Measurements from ENCODE around the gene RBBP4. TPM values are rescaled to one million over a fixed set of nuclear protein-coding genes. Genes with fewer than 3 reads are reported as not detected.
"Not testable (repeated sequence)": the region's sequence is repeated elsewhere in the genome, so short reads cannot be mapped to it uniquely, and the experiment has no call there.

RBBP4 gene
- total RNA-seq, result 89.7 TPM
- long read RNA-seq, full-length matches to known transcripts, result 171 of 186 reads
- long read RNA-seq, partial matches to known transcripts, result 6 of 186 reads
- long read RNA-seq, other reads (novel, unspliced or antisense), result 9 of 186 reads

- intact Hi-C loops (cut with DNase I), result no loop called here
- DNase-seq, result peak; percentile 99
- ATAC-seq (ENCODE audit: poor library complexity), result peak; percentile 96
These were observed at the start of gene RBBP4 for GRCh38 chr1:32650752-32651460. RBBP4 (plus strand) TSS chr1:32651208; CDS start chr1:32651307, 99 bp downstream.

- ATAC-seq (ENCODE audit: poor library complexity), result no peak
- intact Hi-C loops (cut with DNase I), result no loop called here
- DNase-seq, result no peak
These were observed 45.1 kb upstream of the RBBP4 start for GRCh38 chr1:32605711-32606424.

- ATAC-seq (ENCODE audit: poor library complexity), result no peak
- DNase-seq, result no peak
- intact Hi-C loops (cut with DNase I), result no loop called here
These were observed 44.2 kb upstream of the RBBP4 start for GRCh38 chr1:32606565-32607371.

- no peak for DNase-seq
- ATAC-seq (ENCODE audit: poor library complexity), result no peak
- intact Hi-C loops (cut with DNase I), result no loop called here
These were observed 41.8 kb upstream of the RBBP4 start for GRCh38 chr1:32609180-32609579.

GRCh38 chr1:32611859-32612188 lies 39.2 kb upstream of the RBBP4 start:
- intact Hi-C loops (cut with DNase I), result no loop called here
- DNase-seq (no peak), ATAC-seq (ENCODE audit: poor library complexity) (no peak)

GRCh38 chr1:32612189-32612881 lies 38.7 kb upstream of the RBBP4 start:
- DNase-seq (peak; percentile 94), ATAC-seq (ENCODE audit: poor library complexity) (peak; percentile 100)
- intact Hi-C loops (cut with DNase I), result no loop called here

GRCh38 chr1:32613472-32613871 lies 37.5 kb upstream of the RBBP4 start:
- DNase-seq (no peak), ATAC-seq (ENCODE audit: poor library complexity) (no peak)
- intact Hi-C loops (cut with DNase I), result no loop called here

- DNase-seq (no peak), ATAC-seq (ENCODE audit: poor library complexity) (no peak)
- intact Hi-C loops (cut with DNase I), result no loop called here
These were observed 32.3 kb upstream of the RBBP4 start for GRCh38 chr1:32618673-32619221.

GRCh38 chr1:32619701-32620485 lies 31.1 kb upstream of the RBBP4 start:
- DNase-seq (no peak), ATAC-seq (ENCODE audit: poor library complexity) (no peak)
- intact Hi-C loops (cut with DNase I), result no loop called here

- no peak for DNase-seq
- intact Hi-C loops (cut with DNase I), result no loop called here
These were observed 28.8 kb upstream of the RBBP4 start for GRCh38 chr1:32622205-32622604.

GRCh38 chr1:32622806-32623681 lies 28.0 kb upstream of the RBBP4 start:
- no peak for DNase-seq
- no peak for ATAC-seq (ENCODE audit: poor library complexity)
- intact Hi-C loops (cut with DNase I), result no loop called here

More at GRCh38 chr1:32622205-32622604, 28.8 kb upstream of the RBBP4 start:
- ATAC-seq (ENCODE audit: poor library complexity), result no peak

- no peak for ATAC-seq (ENCODE audit: poor library complexity)
- intact Hi-C loops (cut with DNase I), result no loop called here
- no peak for DNase-seq
These were observed 27.2 kb upstream of the RBBP4 start for GRCh38 chr1:32623775-32624174.

GRCh38 chr1:32626176-32626575 lies 24.8 kb upstream of the RBBP4 start:
- DNase-seq (no peak), ATAC-seq (ENCODE audit: poor library complexity) (no peak)
- intact Hi-C loops (cut with DNase I), result no loop called here

GRCh38 chr1:32627596-32628162 lies 23.3 kb upstream of the RBBP4 start:
- ATAC-seq (ENCODE audit: poor library complexity) (no peak), DNase-seq (no peak)
- intact Hi-C loops (cut with DNase I), result no loop called here

- intact Hi-C loops (cut with DNase I); ATAC-seq (ENCODE audit: poor library complexity); DNase-seq: not testable (repeated sequence)
These were observed 20.8 kb upstream of the RBBP4 start for GRCh38 chr1:32630173-32630572.

- no peak for ATAC-seq (ENCODE audit: poor library complexity)
These were observed 18.2 kb upstream of the RBBP4 start for GRCh38 chr1:32632829-32633228.

More at GRCh38 chr1:32632829-32633228, 18.2 kb upstream of the RBBP4 start:
- intact Hi-C loops (cut with DNase I), result no loop called here
- DNase-seq, result no peak
